ENCODE data around the gene KRT222. TPM values are rescaled to one million over a fixed set of nuclear protein-coding genes. Genes with fewer than 3 reads are reported as not detected.

The KRT222 gene
- total RNA-seq, 2 experiments from 2014 or later = not detected

GRCh38 chr17:40675905-40676304 lies 10.9 kb upstream of the KRT222 start:
- CTCF ChIA-PET (ENCODE audit: unreplicated experiment) = no interaction called here
- intact Hi-C loops (cut with micrococcal nuclease; ENCODE audit: unreplicated experiment) = no loop called here

GRCh38 chr17:40672654-40673053 lies 7.7 kb upstream of the KRT222 start:
- Histone ChIP-seq H3K27ac (ENCODE audit: low read depth, low read length, poor library complexity, severe bottlenecking) (no peak overlapping the region), H3K36me3 (ENCODE audit: insufficient read depth, low read length) (no peaks in the 10 kb centered on the region), H4K20me1 (ENCODE audit: insufficient read depth, low read length) (no peaks in the 10 kb centered on the region), H3K4me3 (ENCODE audit: low read depth, low read length, poor library complexity, severe bottlenecking) (no peak overlapping the region), H3K79me2 (ENCODE audit: insufficient read depth, low read depth, low read length) (no peaks in the 10 kb centered on the region), H3K4me2 (ENCODE audit: low read length) (no peak overlapping the region), H2AFZ (ENCODE audit: low read length) (no peak overlapping the region), H3K9me3 (ENCODE audit: low read length) (no peaks in the 10 kb centered on the region), H3K9me2 (ENCODE audit: insufficient read depth, low read length) (no peaks in the 10 kb centered on the region), H3K4me1 (ENCODE audit: insufficient read depth, low read length, poor library complexity, severe bottlenecking) (no peaks in the 10 kb centered on the region)
- TF ChIP-seq EZH2phosphoT487 (IDR thresholded peaks at IDR 0.05; ENCODE audit: borderline replicate concordance, low read depth, low read length) (no peak), CTCF (conservative IDR thresholded peaks at IDR 0.05; ENCODE audit: low read length) (no peak)
- ChIA-PET POLR2A (no interaction called here), CTCF (ENCODE audit: unreplicated experiment) (no interaction called here)
- no peak for DNase-seq (ENCODE audit: low spot score)
- intact Hi-C loops (cut with micrococcal nuclease; ENCODE audit: unreplicated experiment) = no loop called here
- BruUV-seq (replicated peaks) = no TSS peak

More at GRCh38 chr17:40675905-40676304, 10.9 kb upstream of the KRT222 start:
- no peaks in the 10 kb centered on the region for H3K9me3 ChIP-seq (ENCODE audit: low read length)
- TF ChIP-seq CTCF (conservative IDR thresholded peaks at IDR 0.05; ENCODE audit: low read length) (no peak), EZH2phosphoT487 (IDR thresholded peaks at IDR 0.05; ENCODE audit: borderline replicate concordance, low read depth, low read length) (no peak)
- H3K36me3 ChIP-seq (ENCODE audit: insufficient read depth, low read length) = no peaks in the 10 kb centered on the region
- no peaks in the 10 kb centered on the region for H4K20me1 ChIP-seq (ENCODE audit: insufficient read depth, low read length)
- no peaks in the 10 kb centered on the region for H3K4me1 ChIP-seq (ENCODE audit: insufficient read depth, low read length, poor library complexity, severe bottlenecking)
- no peak overlapping the region for H2AFZ ChIP-seq (ENCODE audit: low read length)
- no peaks in the 10 kb centered on the region for H3K79me2 ChIP-seq (ENCODE audit: insufficient read depth, low read depth, low read length)
- POLR2A ChIA-PET = no interaction called here
- no TSS peak for BruUV-seq (replicated peaks)
- DNase-seq (ENCODE audit: low spot score) = no peak
- no peak overlapping the region for H3K4me3 ChIP-seq (ENCODE audit: low read depth, low read length, poor library complexity, severe bottlenecking)
- no peaks in the 10 kb centered on the region for H3K9me2 ChIP-seq (ENCODE audit: insufficient read depth, low read length)
- H3K4me2 ChIP-seq (ENCODE audit: low read length) = no peak overlapping the region
- H3K27ac ChIP-seq (ENCODE audit: low read depth, low read length, poor library complexity, severe bottlenecking) = no peak overlapping the region

- ChIA-PET CTCF (ENCODE audit: unreplicated experiment) (no interaction called here), POLR2A (no interaction called here)
- H4K20me1 ChIP-seq (ENCODE audit: insufficient read depth, low read length) = no peaks in the 10 kb centered on the region
- H3K4me3 ChIP-seq (ENCODE audit: low read depth, low read length, poor library complexity, severe bottlenecking) = no peak overlapping the region
- no TSS peak for BruUV-seq (replicated peaks)
- intact Hi-C loops (cut with micrococcal nuclease; ENCODE audit: unreplicated experiment) = no loop called here
- H3K27ac ChIP-seq (ENCODE audit: low read depth, low read length, poor library complexity, severe bottlenecking) = no peak overlapping the region
- H3K4me1 ChIP-seq (ENCODE audit: insufficient read depth, low read length, poor library complexity, severe bottlenecking) = no peaks in the 10 kb centered on the region
- no peaks in the 10 kb centered on the region for H3K36me3 ChIP-seq (ENCODE audit: insufficient read depth, low read length)
- no peak overlapping the region for H2AFZ ChIP-seq (ENCODE audit: low read length)
- no peaks in the 10 kb centered on the region for H3K79me2 ChIP-seq (ENCODE audit: insufficient read depth, low read depth, low read length)
- H3K4me2 ChIP-seq (ENCODE audit: low read length) = no peak overlapping the region
- no peak for DNase-seq (ENCODE audit: low spot score)
- no peaks in the 10 kb centered on the region for H3K9me3 ChIP-seq (ENCODE audit: low read length)
- TF ChIP-seq EZH2phosphoT487 (IDR thresholded peaks at IDR 0.05; ENCODE audit: borderline replicate concordance, low read depth, low read length) (no peak), CTCF (conservative IDR thresholded peaks at IDR 0.05; ENCODE audit: low read length) (no peak)
- H3K9me2 ChIP-seq (ENCODE audit: insufficient read depth, low read length) = no peaks in the 10 kb centered on the region
Measured at GRCh38 chr17:40671282-40671681, 6.3 kb upstream of the KRT222 start.
